ENCODE data around the gene ELMO1. TPM values are rescaled to one million over a fixed set of nuclear protein-coding genes. Genes with fewer than 3 reads are reported as not detected.

ELMO1 gene
- total RNA-seq, 1 donor from 2014 or later, result 151 TPM

DNA sequence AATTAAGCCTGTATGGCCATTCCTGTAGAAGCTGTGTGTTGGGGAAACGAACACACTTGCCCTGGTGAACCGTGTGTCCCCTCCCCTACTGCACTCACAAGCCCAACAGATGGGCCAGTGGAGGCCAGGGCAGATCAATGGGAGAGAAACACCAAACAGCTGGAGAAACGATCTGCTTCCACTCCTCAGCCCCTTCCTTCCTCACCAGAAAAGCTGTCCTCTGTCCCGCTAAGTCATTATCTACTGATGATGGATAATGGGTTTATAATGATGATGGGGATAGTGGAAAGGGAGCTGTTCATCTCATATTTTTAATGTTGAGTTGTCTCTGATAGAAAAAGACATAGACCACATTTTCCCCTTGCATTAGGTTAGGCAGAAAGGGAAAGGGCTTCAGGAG is 99.7 kb downstream of the ELMO1 start:
- Mint-ChIP-seq H3K4me3 (ENCODE audit: unreplicated experiment) (no peak overlapping the region), H3K4me1 (ENCODE audit: unreplicated experiment) (peaks cover 67% of the 10 kb centered on the region), H3K36me3 (ENCODE audit: low read depth, unreplicated experiment) (peaks cover 9% of the 10 kb centered on the region), H3K9me3 (ENCODE audit: unreplicated experiment) (no peaks in the 10 kb centered on the region), H3K27me3 (ENCODE audit: unreplicated experiment) (no peaks in the 10 kb centered on the region), H3K27ac (ENCODE audit: unreplicated experiment) (no peak overlapping the region)
- no peak for DNase-seq (ENCODE audit: low spot score)
- TF ChIP-seq, protein P1, sequence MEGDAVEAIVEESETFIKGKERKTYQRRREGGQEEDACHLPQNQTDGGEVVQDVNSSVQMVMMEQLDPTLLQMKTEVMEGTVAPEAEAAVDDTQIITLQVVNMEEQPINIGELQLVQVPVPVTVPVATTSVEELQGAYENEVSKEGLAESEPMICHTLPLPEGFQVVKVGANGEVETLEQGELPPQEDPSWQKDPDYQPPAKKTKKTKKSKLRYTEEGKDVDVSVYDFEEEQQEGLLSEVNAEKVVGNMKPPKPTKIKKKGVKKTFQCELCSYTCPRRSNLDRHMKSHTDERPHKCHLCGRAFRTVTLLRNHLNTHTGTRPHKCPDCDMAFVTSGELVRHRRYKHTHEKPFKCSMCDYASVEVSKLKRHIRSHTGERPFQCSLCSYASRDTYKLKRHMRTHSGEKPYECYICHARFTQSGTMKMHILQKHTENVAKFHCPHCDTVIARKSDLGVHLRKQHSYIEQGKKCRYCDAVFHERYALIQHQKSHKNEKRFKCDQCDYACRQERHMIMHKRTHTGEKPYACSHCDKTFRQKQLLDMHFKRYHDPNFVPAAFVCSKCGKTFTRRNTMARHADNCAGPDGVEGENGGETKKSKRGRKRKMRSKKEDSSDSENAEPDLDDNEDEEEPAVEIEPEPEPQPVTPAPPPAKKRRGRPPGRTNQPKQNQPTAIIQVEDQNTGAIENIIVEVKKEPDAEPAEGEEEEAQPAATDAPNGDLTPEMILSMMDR (IDR thresholded peaks at IDR 0.05; ENCODE audit: unreplicated experiment), result no peak

DNA sequence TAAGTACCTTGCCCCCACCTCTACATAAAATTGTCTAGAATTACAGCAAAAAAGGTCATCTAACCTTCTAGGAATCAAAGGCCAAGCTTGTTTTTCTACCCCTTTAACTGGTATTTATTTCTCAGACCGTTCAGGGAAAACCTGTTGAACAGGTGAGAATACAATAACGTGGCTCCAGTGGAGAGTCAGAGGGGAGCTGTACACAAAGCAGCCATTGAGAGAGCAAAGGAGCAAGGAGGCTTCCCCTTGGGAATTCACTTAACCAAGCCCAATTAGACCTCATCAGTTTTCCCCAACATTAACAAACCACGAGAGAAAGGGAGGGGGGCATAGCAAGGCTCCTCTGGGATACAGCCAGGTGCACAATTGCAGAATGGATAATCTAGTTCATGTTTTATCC is 101.9 kb downstream of the ELMO1 start:
- H3K27ac Mint-ChIP-seq (ENCODE audit: unreplicated experiment), result peak overlapping the region; percentile 9
- H3K36me3 Mint-ChIP-seq (ENCODE audit: low read depth, unreplicated experiment), result peaks cover 16% of the 10 kb centered on the region
- DNase-seq (ENCODE audit: low spot score), result no peak
- no peak overlapping the region for H3K4me3 Mint-ChIP-seq (ENCODE audit: unreplicated experiment)
- peaks cover 2% of the 10 kb centered on the region for H3K27me3 Mint-ChIP-seq (ENCODE audit: unreplicated experiment)
- peaks cover 63% of the 10 kb centered on the region for H3K4me1 Mint-ChIP-seq (ENCODE audit: unreplicated experiment)
- TF ChIP-seq, protein P1 (IDR thresholded peaks at IDR 0.05; ENCODE audit: unreplicated experiment), result no peak
- H3K9me3 Mint-ChIP-seq (ENCODE audit: unreplicated experiment), result no peaks in the 10 kb centered on the region

DNA sequence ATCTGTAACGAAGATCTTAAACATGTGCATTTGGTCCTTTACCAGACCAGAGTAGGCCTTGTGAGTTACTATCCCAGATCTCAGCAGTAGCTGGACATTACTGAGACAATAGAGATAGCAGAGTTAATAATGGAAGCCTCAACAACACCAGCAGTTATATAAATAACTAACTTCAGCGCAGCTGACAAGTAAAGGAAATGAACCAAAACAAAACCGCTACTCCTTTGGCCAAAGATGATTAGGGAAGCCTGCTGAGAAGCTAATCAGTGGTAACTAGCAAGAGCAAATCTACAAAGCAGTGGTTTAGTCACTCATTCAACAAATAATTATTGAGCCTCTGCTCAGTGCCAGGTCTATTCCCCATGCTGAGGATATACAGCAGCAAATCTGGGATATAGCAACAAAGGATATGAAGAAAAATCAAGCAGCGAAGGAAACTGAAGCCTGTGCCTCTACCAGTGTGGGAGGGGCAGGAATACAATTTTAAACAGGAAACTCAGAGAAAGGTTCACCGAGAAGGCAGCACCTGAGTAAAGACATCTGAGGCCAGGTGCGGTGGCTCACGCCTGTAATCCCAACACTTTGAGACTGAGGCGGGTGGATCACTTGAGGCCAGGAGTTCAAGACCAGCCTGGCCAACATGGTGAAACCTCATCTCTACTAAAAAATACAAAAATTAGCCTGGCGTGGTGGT is 103.6 kb downstream of the ELMO1 start:
- no peak for DNase-seq (ENCODE audit: low spot score)
- H3K4me3 Mint-ChIP-seq (ENCODE audit: unreplicated experiment), result no peak overlapping the region

DNA sequence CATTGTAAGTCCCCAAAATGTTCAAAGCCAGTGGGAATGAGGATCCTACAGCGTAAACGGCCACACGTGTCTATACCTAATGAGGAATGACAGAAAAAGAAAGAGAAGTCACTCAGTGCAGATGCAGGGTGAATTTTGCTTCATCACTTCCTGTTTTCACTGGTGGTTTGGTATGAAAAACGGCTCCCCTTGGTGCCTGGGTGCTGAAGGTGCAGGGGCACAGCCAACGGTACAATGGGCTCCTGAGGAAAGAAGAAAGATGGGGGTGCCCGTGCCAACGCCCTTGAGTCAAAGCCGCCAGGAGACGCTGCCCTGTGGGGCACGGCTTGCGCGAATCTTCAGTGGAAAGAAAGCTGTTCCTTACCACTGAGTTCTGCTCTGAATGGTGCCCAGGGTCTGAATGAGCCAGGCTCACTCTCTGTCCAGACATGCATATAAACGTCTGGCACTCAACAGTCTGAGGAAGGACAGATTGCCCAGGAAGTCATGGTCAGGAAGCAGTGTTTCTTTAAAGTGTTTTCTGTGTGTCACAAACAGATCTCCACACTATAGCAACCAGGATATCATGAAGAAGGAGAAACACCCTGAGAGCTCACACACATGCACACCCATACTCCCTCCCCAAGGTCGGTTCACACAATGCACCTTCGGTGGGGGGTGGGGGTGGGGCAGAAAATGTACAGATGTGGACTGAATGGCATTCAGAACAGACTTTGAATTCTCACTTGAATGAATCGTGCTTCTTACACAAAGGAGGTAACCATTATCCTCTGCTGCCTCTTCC is 105.8 kb downstream of the ELMO1 start:
- H3K4me3 Mint-ChIP-seq (ENCODE audit: unreplicated experiment), result peak overlapping the region; percentile 58

More for the DNA sequence above, 103.6 kb downstream of the ELMO1 start:
- TF ChIP-seq, protein P1 (IDR thresholded peaks at IDR 0.05; ENCODE audit: unreplicated experiment), result no peak
- Mint-ChIP-seq H3K36me3 (ENCODE audit: low read depth, unreplicated experiment) (peaks cover 28% of the 10 kb centered on the region), H3K4me1 (ENCODE audit: unreplicated experiment) (peaks cover 55% of the 10 kb centered on the region), H3K27me3 (ENCODE audit: unreplicated experiment) (peaks cover 2% of the 10 kb centered on the region), H3K27ac (ENCODE audit: unreplicated experiment) (peak overlapping the region; percentile 76), H3K9me3 (ENCODE audit: unreplicated experiment) (no peaks in the 10 kb centered on the region)

More for the DNA sequence above, 105.8 kb downstream of the ELMO1 start:
- peaks cover 2% of the 10 kb centered on the region for H3K27me3 Mint-ChIP-seq (ENCODE audit: unreplicated experiment)
- H3K36me3 Mint-ChIP-seq (ENCODE audit: low read depth, unreplicated experiment), result peaks cover 43% of the 10 kb centered on the region
- H3K9me3 Mint-ChIP-seq (ENCODE audit: unreplicated experiment), result no peaks in the 10 kb centered on the region
- peaks cover 58% of the 10 kb centered on the region for H3K4me1 Mint-ChIP-seq (ENCODE audit: unreplicated experiment)
- DNase-seq (ENCODE audit: low spot score), result peak; percentile 10
- TF ChIP-seq, protein P1 (IDR thresholded peaks at IDR 0.05; ENCODE audit: unreplicated experiment), result no peak
- H3K27ac Mint-ChIP-seq (ENCODE audit: unreplicated experiment), result peak overlapping the region; percentile 95

Measured in endothelial cell (in vitro differentiated cells).